ENCODE data around the gene TRO. TPM values are rescaled to one million over a fixed set of nuclear protein-coding genes. Genes with fewer than 3 reads are reported as not detected.

TRO gene
- total and polyA plus RNA-seq, 2 of the 13 experiments (the other 11 are each of a cell fraction or from before 2014, with no cell fraction given), result 13.8 to 25.4 TPM

DNA sequence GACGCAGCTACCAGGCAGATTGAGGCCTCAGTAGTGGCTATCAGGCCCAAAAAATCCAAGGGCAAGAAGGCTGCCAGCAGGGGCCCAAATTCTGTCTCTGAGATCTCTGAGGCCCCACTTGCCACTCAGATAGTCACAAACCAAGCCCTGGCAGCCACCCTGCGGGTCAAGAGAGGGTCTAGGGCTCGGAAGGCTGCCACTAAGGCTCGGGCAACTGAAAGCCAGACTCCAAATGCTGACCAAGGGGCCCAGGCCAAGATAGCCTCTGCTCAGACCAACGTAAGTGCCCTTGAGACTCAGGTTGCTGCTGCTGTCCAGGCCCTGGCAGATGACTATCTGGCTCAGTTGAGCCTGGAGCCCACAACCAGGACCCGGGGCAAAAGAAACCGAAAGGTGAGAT is 2.8 kb downstream of the TRO start:
- Histone ChIP-seq H3K4me1 (ENCODE audit: insufficient read depth, low read length) (no peaks in the 10 kb centered on the region), H3K36me3 (replicated peaks in 1 of 2; ENCODE audit: control insufficient read depth in 1 of 2, insufficient read depth in 2 of 2, low read length in 2 of 2) (peaks cover 0 to 3% of the 10 kb centered on the region in 2 experiments; a peak in 2 of 5 replicates), H3K4me2 (ENCODE audit: low read depth, low read length) (no peak overlapping the region), H3K79me2 (ENCODE audit: insufficient read depth, low read length) (no peaks in the 10 kb centered on the region), H4K20me1 (ENCODE audit: insufficient read depth, low read length) (no peaks in the 10 kb centered on the region), H2AFZ (ENCODE audit: low read length) (no peak overlapping the region), H3K27ac (ENCODE audit: extremely low read length, insufficient read depth, low read length) (no peak overlapping the region), H3K9ac (ENCODE audit: insufficient read depth, low read depth, low read length) (no peak overlapping the region), H3K9me3 (ENCODE audit: low read length) (no peaks in the 10 kb centered on the region), H3K4me3 (replicated peaks in 1 of 3; ENCODE audit: insufficient read depth in 1 of 3, low read depth in 2 of 3, low read length in 3 of 3) (no peak overlapping the region), H3K27me3 (ENCODE audit: control insufficient read depth in 1 of 2, insufficient read depth in 2 of 2, low read length in 2 of 2) (no peaks in the 10 kb centered on the region; a peak in 1 of 5 replicates)
- CTCF ChIA-PET (ENCODE audit: low intra/inter-chr PET ratio, low total read pairs), result no interaction called here
- no CpG with 5 or more reads among the region's 7 CpGs for WGBS (ENCODE audit: low lambda C conversion rate)
- DNase-seq (ENCODE audit: low spot score), result no peak
- FAIRE-seq, result no peak
- POLR2A ChIA-PET, result no interaction called here
- intact Hi-C loops (cut with micrococcal nuclease; ENCODE audit: unreplicated experiment) (no loop called here), in situ Hi-C loops (cut with HindIII; ENCODE audit: extremely low pct_ligation_motif_present, low pct_unique_long_range_greater_than_20kb) (no loop called here)
- TSS peak; percentile 46 for BruUV-seq (replicated peaks)
- ATAC-seq, result no peak
- no peak for TF ChIP-seq ZFX (CRISPR knock-in tag; IDR thresholded peaks at IDR 0.05; ENCODE audit: low read depth)
- TF ChIP-seq PRPF4 (IDR thresholded peaks at IDR 0.05; ENCODE audit: low read depth, low read length, poor library complexity, severe bottlenecking), result no peak
- no peak for TF ChIP-seq ZNF749 (CRISPR knock-in tag; IDR thresholded peaks at IDR 0.05; ENCODE audit: borderline replicate concordance)
- TF ChIP-seq, protein P1, sequence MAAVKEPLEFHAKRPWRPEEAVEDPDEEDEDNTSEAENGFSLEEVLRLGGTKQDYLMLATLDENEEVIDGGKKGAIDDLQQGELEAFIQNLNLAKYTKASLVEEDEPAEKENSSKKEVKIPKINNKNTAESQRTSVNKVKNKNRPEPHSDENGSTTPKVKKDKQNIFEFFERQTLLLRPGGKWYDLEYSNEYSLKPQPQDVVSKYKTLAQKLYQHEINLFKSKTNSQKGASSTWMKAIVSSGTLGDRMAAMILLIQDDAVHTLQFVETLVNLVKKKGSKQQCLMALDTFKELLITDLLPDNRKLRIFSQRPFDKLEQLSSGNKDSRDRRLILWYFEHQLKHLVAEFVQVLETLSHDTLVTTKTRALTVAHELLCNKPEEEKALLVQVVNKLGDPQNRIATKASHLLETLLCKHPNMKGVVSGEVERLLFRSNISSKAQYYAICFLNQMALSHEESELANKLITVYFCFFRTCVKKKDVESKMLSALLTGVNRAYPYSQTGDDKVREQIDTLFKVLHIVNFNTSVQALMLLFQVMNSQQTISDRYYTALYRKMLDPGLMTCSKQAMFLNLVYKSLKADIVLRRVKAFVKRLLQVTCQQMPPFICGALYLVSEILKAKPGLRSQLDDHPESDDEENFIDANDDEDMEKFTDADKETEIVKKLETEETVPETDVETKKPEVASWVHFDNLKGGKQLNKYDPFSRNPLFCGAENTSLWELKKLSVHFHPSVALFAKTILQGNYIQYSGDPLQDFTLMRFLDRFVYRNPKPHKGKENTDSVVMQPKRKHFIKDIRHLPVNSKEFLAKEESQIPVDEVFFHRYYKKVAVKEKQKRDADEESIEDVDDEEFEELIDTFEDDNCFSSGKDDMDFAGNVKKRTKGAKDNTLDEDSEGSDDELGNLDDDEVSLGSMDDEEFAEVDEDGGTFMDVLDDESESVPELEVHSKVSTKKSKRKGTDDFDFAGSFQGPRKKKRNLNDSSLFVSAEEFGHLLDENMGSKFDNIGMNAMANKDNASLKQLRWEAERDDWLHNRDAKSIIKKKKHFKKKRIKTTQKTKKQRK (IDR thresholded peaks at IDR 0.05; ENCODE audit: low read length), result no peak
- no peak for TF ChIP-seq HNF4G (IDR thresholded peaks at IDR 0.05; ENCODE audit: borderline replicate concordance, low read depth, low read length)
- TF ChIP-seq HNF4G (CRISPR knock-in tag; IDR thresholded peaks at IDR 0.05; ENCODE audit: borderline replicate concordance, low read depth), result no peak
- TF ChIP-seq IKZF4 (CRISPR knock-in tag; IDR thresholded peaks at IDR 0.05; ENCODE audit: borderline replicate concordance, low read depth, not compliant biosample characterization), result no peak
- no peak for TF ChIP-seq NFYB (CRISPR knock-in tag; IDR thresholded peaks at IDR 0.05)
- no peak for TF ChIP-seq SIN3B (IDR thresholded peaks at IDR 0.05; ENCODE audit: low read length)
- TF ChIP-seq PAXIP1 (CRISPR knock-in tag; conservative IDR thresholded peaks at IDR 0.05), result no peak
- no peak for TF ChIP-seq TCF7L2 (IDR thresholded peaks at IDR 0.05; ENCODE audit: low read depth, low read length)
- no peak for TF ChIP-seq HOMEZ (CRISPR knock-in tag; IDR thresholded peaks at IDR 0.05; ENCODE audit: low read depth)
- no peak for TF ChIP-seq ZNF841 (CRISPR knock-in tag; IDR thresholded peaks at IDR 0.05; ENCODE audit: borderline replicate concordance)
- TF ChIP-seq ATF5 (CRISPR knock-in tag; IDR thresholded peaks at IDR 0.05; ENCODE audit: low read depth), result no peak
- TF ChIP-seq IRX3 (CRISPR knock-in tag; IDR thresholded peaks at IDR 0.05; ENCODE audit: borderline replicate concordance, low read depth), result no peak
- no peak for TF ChIP-seq KMT2A (CRISPR knock-in tag; IDR thresholded peaks at IDR 0.05)
- TF ChIP-seq MIER3 (CRISPR knock-in tag; IDR thresholded peaks at IDR 0.05; ENCODE audit: borderline replicate concordance), result no peak

Measured in HepG2 (cell line).